ENCODE results near the gene NRP1.

NRP1 gene

GRCh38 chr10:33137356-33138005 lies 197.0 kb downstream of the NRP1 start:
- no peak overlapping the region for H3K4ac ChIP-seq (ENCODE audit: low read length)

GRCh38 chr10:33136781-33137180 lies 197.7 kb downstream of the NRP1 start:
- no peak for DNase-seq (ENCODE audit: low spot score)
- Histone ChIP-seq H3K23ac (ENCODE audit: low read depth, low read length, poor library complexity) (no peak overlapping the region), H2BK12ac (ENCODE audit: low read length) (no peak overlapping the region), H3K9me3 (replicated peaks in 1 of 2; ENCODE audit: control insufficient read depth in 2 of 2, insufficient read depth in 1 of 2, low read depth in 1 of 2, low read length in 2 of 2) (peaks cover 0 to 1% of the 10 kb centered on the region in 2 donors), H3K9ac (ENCODE audit: low read depth, low read length, poor library complexity) (no peak overlapping the region), H3K4me2 (ENCODE audit: insufficient read depth, low read length, poor library complexity, severe bottlenecking) (no peak overlapping the region), H3K18ac (ENCODE audit: low read length) (no peak overlapping the region), H4K91ac (ENCODE audit: low read depth, low read length, poor library complexity) (no peak overlapping the region), H3K36me3 (replicated peaks in 1 of 2; ENCODE audit: control insufficient read depth in 2 of 2, insufficient read depth in 2 of 2, low read length in 2 of 2) (no peaks in the 10 kb centered on the region), H2AK5ac (ENCODE audit: low read depth, low read length) (no peak overlapping the region), H2BK15ac (ENCODE audit: low read length) (no peak overlapping the region), H3K79me1 (ENCODE audit: low read depth, low read length) (no peaks in the 10 kb centered on the region), H3K4me3 (ENCODE audit: low read length in 2 of 2) (no peak overlapping the region), H3K14ac (ENCODE audit: low read length) (no peak overlapping the region), H3K4ac (ENCODE audit: low read length) (no peak overlapping the region), H2BK5ac (ENCODE audit: low read length) (no peak overlapping the region), H2BK120ac (ENCODE audit: low read depth, low read length) (no peak overlapping the region), H3K4me1 (ENCODE audit: control insufficient read depth in 2 of 2, insufficient read depth in 1 of 2, low read depth in 1 of 2, low read length in 2 of 2) (no peaks in the 10 kb centered on the region), H3K27ac (replicated peaks; ENCODE audit: low read length) (no peak overlapping the region), H3K27me3 (ENCODE audit: control insufficient read depth in 3 of 3, insufficient read depth in 3 of 3, low read depth in 1 of 3, low read length in 3 of 3) (peaks cover 0 to 60% (median 0%) of the 10 kb centered on the region in 3 experiments), H4K8ac (ENCODE audit: low read depth, low read length) (no peak overlapping the region), H2AFZ (ENCODE audit: low read length) (no peak overlapping the region)
- no CpG with 5 or more reads among the region's 1 CpG for WGBS, 2 donors (ENCODE audit: extremely low coverage in 2 of 2, insufficient read length in 2 of 2, insufficient replicate concordance in 1 of 2)

More at GRCh38 chr10:33137356-33138005, 197.0 kb downstream of the NRP1 start:
- no peak overlapping the region for H4K8ac ChIP-seq (ENCODE audit: low read depth, low read length)
- H3K4me1 ChIP-seq (ENCODE audit: control insufficient read depth in 2 of 2, insufficient read depth in 1 of 2, low read depth in 1 of 2, low read length in 2 of 2), result no peaks in the 10 kb centered on the region
- H3K9me3 ChIP-seq (replicated peaks in 1 of 2; ENCODE audit: control insufficient read depth in 2 of 2, insufficient read depth in 1 of 2, low read depth in 1 of 2, low read length in 2 of 2), result peaks cover 0 to 1% of the 10 kb centered on the region in 2 donors
- no peak overlapping the region for H2AFZ ChIP-seq (ENCODE audit: low read length)
- no peak overlapping the region for H3K23ac ChIP-seq (ENCODE audit: low read depth, low read length, poor library complexity)
- no peak overlapping the region for H2BK120ac ChIP-seq (ENCODE audit: low read depth, low read length)
- H3K27me3 ChIP-seq (ENCODE audit: control insufficient read depth in 3 of 3, insufficient read depth in 3 of 3, low read depth in 1 of 3, low read length in 3 of 3), result peaks cover 0 to 62% (median 0%) of the 10 kb centered on the region in 3 experiments
- H3K18ac ChIP-seq (ENCODE audit: low read length), result no peak overlapping the region
- H3K27ac ChIP-seq (replicated peaks; ENCODE audit: low read length), result no peak overlapping the region
- H3K4me2 ChIP-seq (ENCODE audit: insufficient read depth, low read length, poor library complexity, severe bottlenecking), result no peak overlapping the region
- no peaks in the 10 kb centered on the region for H3K36me3 ChIP-seq (replicated peaks in 1 of 2; ENCODE audit: control insufficient read depth in 2 of 2, insufficient read depth in 2 of 2, low read length in 2 of 2)
- DNase-seq (ENCODE audit: low spot score), result no peak
- H2AK5ac ChIP-seq (ENCODE audit: low read depth, low read length), result no peak overlapping the region
- WGBS, 2 donors (ENCODE audit: extremely low coverage in 2 of 2, insufficient read length in 2 of 2, insufficient replicate concordance in 1 of 2), result no CpG with 5 or more reads among the region's 12 CpGs
- no peak overlapping the region for H2BK15ac ChIP-seq (ENCODE audit: low read length)
- no peak overlapping the region for H2BK12ac ChIP-seq (ENCODE audit: low read length)
- no peak overlapping the region for H3K14ac ChIP-seq (ENCODE audit: low read length)
- H3K9ac ChIP-seq (ENCODE audit: low read depth, low read length, poor library complexity), result no peak overlapping the region
- H3K79me1 ChIP-seq (ENCODE audit: low read depth, low read length), result no peaks in the 10 kb centered on the region
- H4K91ac ChIP-seq (ENCODE audit: low read depth, low read length, poor library complexity), result no peak overlapping the region
- H2BK5ac ChIP-seq (ENCODE audit: low read length), result no peak overlapping the region
- H3K4me3 ChIP-seq (ENCODE audit: low read length in 2 of 2), result no peak overlapping the region

- Histone ChIP-seq H2BK5ac (ENCODE audit: low read length) (no peak overlapping the region), H3K14ac (ENCODE audit: low read length) (no peak overlapping the region), H4K8ac (ENCODE audit: low read depth, low read length) (no peak overlapping the region), H2BK120ac (ENCODE audit: low read depth, low read length) (no peak overlapping the region), H2BK12ac (ENCODE audit: low read length) (no peak overlapping the region), H3K4me1 (ENCODE audit: control insufficient read depth in 2 of 2, insufficient read depth in 1 of 2, low read depth in 1 of 2, low read length in 2 of 2) (no peaks in the 10 kb centered on the region), H2AK5ac (ENCODE audit: low read depth, low read length) (no peak overlapping the region), H3K36me3 (replicated peaks in 1 of 2; ENCODE audit: control insufficient read depth in 2 of 2, insufficient read depth in 2 of 2, low read length in 2 of 2) (no peaks in the 10 kb centered on the region), H3K27me3 (ENCODE audit: control insufficient read depth in 3 of 3, insufficient read depth in 3 of 3, low read depth in 1 of 3, low read length in 3 of 3) (peaks cover 0 to 62% (median 0%) of the 10 kb centered on the region in 3 experiments), H3K9ac (ENCODE audit: low read depth, low read length, poor library complexity) (no peak overlapping the region), H3K4me2 (ENCODE audit: insufficient read depth, low read length, poor library complexity, severe bottlenecking) (no peak overlapping the region), H3K23ac (ENCODE audit: low read depth, low read length, poor library complexity) (no peak overlapping the region), H3K9me3 (replicated peaks in 1 of 2; ENCODE audit: control insufficient read depth in 2 of 2, insufficient read depth in 1 of 2, low read depth in 1 of 2, low read length in 2 of 2) (peaks cover 0 to 1% of the 10 kb centered on the region in 2 donors), H4K91ac (ENCODE audit: low read depth, low read length, poor library complexity) (no peak overlapping the region), H3K27ac (replicated peaks; ENCODE audit: low read length) (no peak overlapping the region), H2BK15ac (ENCODE audit: low read length) (no peak overlapping the region), H3K4me3 (ENCODE audit: low read length in 2 of 2) (no peak overlapping the region), H3K79me1 (ENCODE audit: low read depth, low read length) (no peaks in the 10 kb centered on the region), H3K18ac (ENCODE audit: low read length) (no peak overlapping the region), H3K4ac (ENCODE audit: low read length) (no peak overlapping the region), H2AFZ (ENCODE audit: low read length) (no peak overlapping the region)
- no CpG with 5 or more reads among the region's 3 CpGs for WGBS, 2 donors (ENCODE audit: extremely low coverage in 2 of 2, insufficient read length in 2 of 2, insufficient replicate concordance in 1 of 2)
- DNase-seq (ENCODE audit: low spot score), result no peak
These were observed 198.2 kb downstream of the NRP1 start for GRCh38 chr10:33136271-33136670.

GRCh38 chr10:33134011-33134751 lies 200.3 kb downstream of the NRP1 start:
- Histone ChIP-seq H3K27me3 (ENCODE audit: control insufficient read depth in 3 of 3, insufficient read depth in 3 of 3, low read depth in 1 of 3, low read length in 3 of 3) (peaks cover 0 to 53% (median 0%) of the 10 kb centered on the region in 3 experiments), H3K18ac (ENCODE audit: low read length) (no peak overlapping the region), H3K4me3 (ENCODE audit: low read length in 2 of 2) (no peak overlapping the region), H3K23ac (ENCODE audit: low read depth, low read length, poor library complexity) (no peak overlapping the region), H2BK5ac (ENCODE audit: low read length) (no peak overlapping the region), H3K4ac (ENCODE audit: low read length) (no peak overlapping the region), H4K91ac (ENCODE audit: low read depth, low read length, poor library complexity) (no peak overlapping the region), H3K4me1 (ENCODE audit: control insufficient read depth in 2 of 2, insufficient read depth in 1 of 2, low read depth in 1 of 2, low read length in 2 of 2) (no peaks in the 10 kb centered on the region), H3K14ac (ENCODE audit: low read length) (no peak overlapping the region), H3K4me2 (ENCODE audit: insufficient read depth, low read length, poor library complexity, severe bottlenecking) (no peak overlapping the region), H4K8ac (ENCODE audit: low read depth, low read length) (no peak overlapping the region), H3K79me1 (ENCODE audit: low read depth, low read length) (no peaks in the 10 kb centered on the region), H3K27ac (replicated peaks; ENCODE audit: low read length) (no peak overlapping the region), H3K36me3 (replicated peaks in 1 of 2; ENCODE audit: control insufficient read depth in 2 of 2, insufficient read depth in 2 of 2, low read length in 2 of 2) (no peaks in the 10 kb centered on the region), H2AFZ (ENCODE audit: low read length) (no peak overlapping the region), H2BK120ac (ENCODE audit: low read depth, low read length) (no peak overlapping the region), H3K9ac (ENCODE audit: low read depth, low read length, poor library complexity) (no peak overlapping the region), H2BK12ac (ENCODE audit: low read length) (no peak overlapping the region), H3K9me3 (replicated peaks in 1 of 2; ENCODE audit: control insufficient read depth in 2 of 2, insufficient read depth in 1 of 2, low read depth in 1 of 2, low read length in 2 of 2) (no peaks in the 10 kb centered on the region), H2BK15ac (ENCODE audit: low read length) (no peak overlapping the region), H2AK5ac (ENCODE audit: low read depth, low read length) (no peak overlapping the region)
- no peak for DNase-seq (ENCODE audit: low spot score)
- WGBS, 2 donors (ENCODE audit: extremely low coverage in 2 of 2, insufficient read length in 2 of 2, insufficient replicate concordance in 1 of 2), result no CpG with 5 or more reads among the region's 11 CpGs

Data from neuronal stem cell (in vitro differentiated cells).